HepG2 (cell line): ENCODE data around the gene C9orf78. TPM values are rescaled to one million over a fixed set of nuclear protein-coding genes. Genes with fewer than 3 reads are reported as not detected.

Source experiments
- ATAC-seq: fragments of 200-7000 bp; cut with Tn5 transposase; 3 replicates; pipeline ENCODE4 v1.9.1; 2020; ENCODE audit warnings: mild to moderate bottlenecking, moderate library complexity
- BruUV-seq: library from RNA; stranded (reverse); fragments of 400-500 nt; replicated peaks from 2 replicates; lab custom pipeline; 2021; lab: Mats Ljungman, UMichigan
- CTCF ChIA-PET: fragments of 300-600 bp; formaldehyde crosslinking; extraction: SDS; loops from one replicate; lab custom pipeline; 2021; ENCODE audit warnings: low total read pairs, inconsistent platforms, low intra/inter-chr PET ratio; lab: Yijun Ruan, JAX
- POLR2A ChIA-PET: fragments of 350-600 bp; sonication (Branson Sonifier 250); formaldehyde crosslinking; loops from one replicate; lab custom pipeline; 2020; ENCODE audit warnings: antibody characterized with exemption, inconsistent platforms; lab: Yijun Ruan, JAX
- DNase-seq: peaks from one replicate; pipeline ENCODE4 v3.0.0-alpha.2; 2015; ENCODE audit warnings: low spot score
- FAIRE-seq: peaks from 3 replicates; lab custom pipeline; 2011; peaks lifted over from hg19 to GRCh38; lab: Jason Lieb, UNC
- H2AFZ ChIP-seq: one replicate; pipeline ENCODE4 v1.6.1; 2011; ENCODE audit warnings: low read length, inconsistent platforms
- H3K27ac ChIP-seq: fragments of 300-600 bp; 3 replicates; pipeline ENCODE4 v1.8.0; 2011; ENCODE audit warnings: mixed run types, mild to moderate bottlenecking, mixed read lengths, low read length, inconsistent platforms; ENCODE audit not compliant: insufficient read depth; ENCODE audit errors: extremely low read length
- H3K27me3 ChIP-seq, 2 experiments: fragments of 200-600 bp in 1 of 2; 2 replicates in 1 of 2; 3 replicates in 1 of 2; pipeline versions ENCODE4 v1.6.0 to v1.8.0; 2011; ENCODE audit warnings: low read length in 2 of 2, mild to moderate bottlenecking in 2 of 2, moderate library complexity in 2 of 2, inconsistent platforms in 1 of 2; ENCODE audit not compliant: insufficient read depth in 2 of 2, control insufficient read depth in 1 of 2
- H3K36me3 ChIP-seq, 2 experiments: fragments of 200-600 bp in 1 of 2; replicated peaks in 1 of 2; 2 replicates in 1 of 2; 3 replicates in 1 of 2; pipeline versions ENCODE4 v1.5.1 to v1.8.0; 2011; ENCODE audit warnings: low read length in 2 of 2, inconsistent platforms in 1 of 2; ENCODE audit not compliant: insufficient read depth in 2 of 2, control insufficient read depth in 1 of 2
- H3K4me1 ChIP-seq: 2 replicates; pipeline ENCODE4 v1.5.1; 2012; ENCODE audit warnings: low read length, inconsistent platforms; ENCODE audit not compliant: insufficient read depth
- H3K4me2 ChIP-seq: 2 replicates; pipeline ENCODE4 v1.6.0; 2011; ENCODE audit warnings: low read depth, low read length, inconsistent platforms
- H3K4me3 ChIP-seq, 3 experiments: fragments of 200-600 bp in 1 of 3; sonication (generic), shearing (Covaris generic) in 1 of 3; replicated peaks in 1 of 3; 2 replicates each; pipeline ENCODE4 v1.5.1; 2011 to 2016; ENCODE audit warnings: low read length in 3 of 3, inconsistent platforms in 2 of 3, low read depth in 2 of 3, mild to moderate bottlenecking in 2 of 3, control low read depth in 1 of 3, mixed read lengths in 1 of 3; ENCODE audit not compliant: insufficient read depth in 1 of 3
- H3K79me2 ChIP-seq: one replicate; pipeline ENCODE4 v1.6.1; 2011; ENCODE audit warnings: low read length, inconsistent platforms; ENCODE audit not compliant: insufficient read depth
- H3K9ac ChIP-seq: 2 replicates; pipeline ENCODE4 v1.6.0; 2011; ENCODE audit warnings: mild to moderate bottlenecking, low read depth, low read length, inconsistent platforms; ENCODE audit not compliant: insufficient read depth
- H3K9me3 ChIP-seq: 2 replicates; pipeline ENCODE4 v1.5.1; 2012; ENCODE audit warnings: mild to moderate bottlenecking, low read length
- H4K20me1 ChIP-seq: 2 replicates; pipeline ENCODE4 v1.6.0; 2011; ENCODE audit warnings: inconsistent platforms, mild to moderate bottlenecking, low read length, moderate library complexity; ENCODE audit not compliant: insufficient read depth
- GABPA ChIP-seq, 2 experiments: IDR thresholded peaks; 2 replicates each; pipeline ENCODE4 v1.6.1; 2011 to 2016; ENCODE audit warnings: low read depth in 2 of 2, low read length in 1 of 2, missing biosample characterization in 1 of 2, missing genetic modification characterization in 1 of 2
- HHEX ChIP-seq: IDR thresholded peaks from 2 replicates; pipeline ENCODE4 v1.6.1; 2016; ENCODE audit warnings: control low read depth
- KDM5B ChIP-seq: sonication (generic); formaldehyde crosslinking; IDR thresholded peaks from 2 replicates; pipeline ENCODE4 v1.4.0; 2020; ENCODE audit warnings: missing genetic modification reagents, mild to moderate bottlenecking, borderline replicate concordance
- RAD21 ChIP-seq: fragments of 450-650 bp; formaldehyde crosslinking; IDR thresholded peaks from 2 replicates; pipeline ENCODE4 v1.5.0; 2020; ENCODE audit warnings: mild to moderate bottlenecking
- SALL1 ChIP-seq: sonication (generic); formaldehyde crosslinking; IDR thresholded peaks from 2 replicates; pipeline ENCODE4 v1.8.0; 2022; ENCODE audit warnings: mild to moderate bottlenecking, missing genetic modification reagents
- SMC3 ChIP-seq: IDR thresholded peaks from 2 replicates; pipeline ENCODE4 v1.6.1; 2011; ENCODE audit warnings: low read length, improper control_type of control experiment
- XBP1 ChIP-seq: sonication (generic); formaldehyde crosslinking; IDR thresholded peaks from 2 replicates; pipeline ENCODE4 v1.5.0; 2020; ENCODE audit warnings: missing genetic modification reagents
- XRCC5 ChIP-seq: fragments of 200-400 bp; formaldehyde crosslinking; optimal IDR thresholded peaks from 2 replicates; pipeline ENCODE3; 2017; ENCODE audit warnings: mild to moderate bottlenecking, low read length
- ZBTB7A ChIP-seq: sonication (generic); formaldehyde crosslinking; IDR thresholded peaks from 2 replicates; pipeline ENCODE4 v1.8.0; 2022; ENCODE audit warnings: mild to moderate bottlenecking, missing genetic modification reagents
- ZNF121 ChIP-seq: sonication (generic); formaldehyde crosslinking; IDR thresholded peaks from 2 replicates; pipeline ENCODE4 v1.5.0; 2020; ENCODE audit warnings: mild to moderate bottlenecking, missing genetic modification reagents
- WGBS: methylation state at CpG from one replicate; pipeline ENCODE4 v1.1.6; 2017; ENCODE audit warnings: low lambda C conversion rate; 5-methylcytosine and 5-hydroxymethylcytosine counted together
- in situ Hi-C: cut with HindIII; loops from 2 replicates; pipeline ENCODE4 v1.10.0; 2017; ENCODE audit warnings: low pct_unique_long_range_greater_than_20kb; ENCODE audit not compliant: extremely low pct_ligation_motif_present
- intact Hi-C: fragments of 100-400 bp; cut with micrococcal nuclease; formaldehyde crosslinking; loops from one replicate; pipeline ENCODE4 v1.10.0; 2022; ENCODE audit not compliant: unreplicated experiment
- polyA plus RNA-seq, 8 experiments: library from polyadenylated mRNA; depleted of rRNA in 3 of 8; stranded (reverse) in 7 of 8; unstranded in 1 of 8; fragments of >200 nt; fragmentation: Illumina TruSeq in 4 of 8; extraction: Trizol in 4 of 8; gene quantifications; 2 replicates each; pipeline versions ENCODE4 v1.2.1 to v1.2.3, GENCODE V29; 2011 to 2016; ENCODE audit warnings: low read depth in 4 of 8, missing spikeins in 1 of 8, mixed read lengths in 1 of 8; ENCODE audit not compliant: insufficient read depth in 1 of 8
- total RNA-seq, 5 experiments: library from RNA; depleted of rRNA; stranded (reverse); fragments of >200 nt; fragmentation: Illumina TruSeq; extraction: Trizol; gene quantifications; 2 replicates each; pipeline ENCODE4 v1.2.3, GENCODE V29; 2016; ENCODE audit warnings: low read depth in 1 of 5
- TF ChIP-seq, protein P1 (sequence below): sonication (generic); formaldehyde crosslinking; IDR thresholded peaks from 2 replicates; pipeline ENCODE4 v1.5.0; 2020; ENCODE audit warnings: mild to moderate bottlenecking, missing genetic modification reagents, moderate library complexity
- TF ChIP-seq, protein P2 (sequence below): sonication (generic); formaldehyde crosslinking; IDR thresholded peaks from 2 replicates; pipeline ENCODE4 v1.8.0; 2022; ENCODE audit warnings: mild to moderate bottlenecking, missing genetic modification reagents, moderate library complexity
- TF ChIP-seq, protein P3 (sequence below): sonication (generic); formaldehyde crosslinking; IDR thresholded peaks from 2 replicates; pipeline ENCODE4 v1.9.0; 2021; ENCODE audit warnings: missing genetic modification reagents, mild to moderate bottlenecking, borderline replicate concordance
- TF ChIP-seq, protein P4 (sequence below), 2 experiments: sonication (generic) in 1 of 2; formaldehyde crosslinking in 1 of 2; IDR thresholded peaks; 2 replicates each; pipeline versions ENCODE4 v1.4.0 to v1.6.1; 2018 to 2020; ENCODE audit warnings: missing genetic modification reagents in 2 of 2, borderline replicate concordance in 1 of 2, low read depth in 1 of 2, mild to moderate bottlenecking in 1 of 2, missing biosample characterization in 1 of 2

The C9orf78 gene
- total and polyA plus RNA-seq, 2 of the 13 experiments (the other 11 are each of a cell fraction or from before 2014, with no cell fraction given), result 18.4 to 35.5 TPM

DNA sequence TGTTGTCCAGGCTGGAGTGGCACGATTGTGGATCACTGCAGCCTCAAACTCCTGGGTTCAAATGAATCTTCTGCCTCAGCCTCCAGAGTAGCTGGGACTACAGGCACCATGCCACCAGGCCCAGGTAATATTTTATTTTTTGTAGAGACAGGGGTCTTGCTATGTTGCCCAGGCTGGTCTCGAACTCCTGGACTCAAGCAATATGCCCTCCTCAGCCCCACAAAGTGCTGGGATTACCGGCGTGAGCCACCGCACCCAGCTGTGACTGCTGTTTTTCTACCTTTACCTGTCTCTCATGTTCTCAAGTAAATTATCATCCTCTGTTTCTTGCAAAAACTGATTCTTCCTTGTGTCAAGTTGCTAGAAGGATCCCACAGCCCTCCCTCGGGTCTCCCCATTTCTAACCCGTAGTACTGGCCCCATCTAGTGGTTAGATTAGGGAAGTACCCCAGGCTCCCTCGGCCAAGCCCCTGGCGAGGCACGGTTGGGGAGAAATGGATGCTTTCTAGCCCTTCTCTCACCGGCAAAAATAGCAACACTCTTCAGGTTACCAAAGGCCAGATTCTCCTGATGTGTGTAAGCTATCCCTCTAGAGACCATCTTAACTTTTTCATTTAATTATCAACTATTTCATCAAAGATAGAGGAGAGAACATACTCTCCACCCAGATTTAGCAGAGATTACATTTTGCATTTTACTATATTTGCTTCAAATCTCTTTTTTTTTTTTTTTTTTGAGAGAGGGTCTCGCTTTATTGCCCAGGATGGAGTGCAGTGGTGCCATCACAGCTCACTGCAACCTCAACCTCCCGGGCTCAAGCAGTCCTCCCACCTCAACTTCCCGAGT lies 51.3 kb downstream of the C9orf78 start:
- ChIA-PET POLR2A (no interaction called here), CTCF (interaction anchor here (0.8 to 2.5 kb wide), 6 partner anchors 10 to 172 kb away, joined by 3 to 56 read pairs (median 9); partner anchors contain the start of gene ASB6)
- Histone ChIP-seq H3K4me1 (no peaks in the 10 kb centered on the region), H3K27ac (no peak overlapping the region), H3K4me2 (no peak overlapping the region), H3K9me3 (no peaks in the 10 kb centered on the region), H3K36me3 (no peaks in the 10 kb centered on the region), H3K27me3 (peaks cover 3 to 24% of the 10 kb centered on the region in 2 experiments; a peak in 2 of 5 replicates), H4K20me1 (no peaks in the 10 kb centered on the region), H3K79me2 (no peaks in the 10 kb centered on the region), H3K4me3 (no peak overlapping the region), H2AFZ (no peak overlapping the region), H3K9ac (no peak overlapping the region)
- peak; percentile 90 for ATAC-seq
- FAIRE-seq, result peak; percentile 67
- 19% methylated on average over 14 of the region's 14 CpGs for WGBS
- intact Hi-C loops (loop anchor here (1.0 to 5.0 kb wide), 2 partner anchors 46 to 141 kb away; partner anchors contain the start of gene ASB6), in situ Hi-C loops (loop anchor here (5.0 to 10.0 kb wide), 2 partner anchors 46 to 139 kb away; partner anchors contain the start of gene ASB6)
- BruUV-seq, result no TSS peak
- peak; percentile 46 for DNase-seq
- TF ChIP-seq, protein P1, sequence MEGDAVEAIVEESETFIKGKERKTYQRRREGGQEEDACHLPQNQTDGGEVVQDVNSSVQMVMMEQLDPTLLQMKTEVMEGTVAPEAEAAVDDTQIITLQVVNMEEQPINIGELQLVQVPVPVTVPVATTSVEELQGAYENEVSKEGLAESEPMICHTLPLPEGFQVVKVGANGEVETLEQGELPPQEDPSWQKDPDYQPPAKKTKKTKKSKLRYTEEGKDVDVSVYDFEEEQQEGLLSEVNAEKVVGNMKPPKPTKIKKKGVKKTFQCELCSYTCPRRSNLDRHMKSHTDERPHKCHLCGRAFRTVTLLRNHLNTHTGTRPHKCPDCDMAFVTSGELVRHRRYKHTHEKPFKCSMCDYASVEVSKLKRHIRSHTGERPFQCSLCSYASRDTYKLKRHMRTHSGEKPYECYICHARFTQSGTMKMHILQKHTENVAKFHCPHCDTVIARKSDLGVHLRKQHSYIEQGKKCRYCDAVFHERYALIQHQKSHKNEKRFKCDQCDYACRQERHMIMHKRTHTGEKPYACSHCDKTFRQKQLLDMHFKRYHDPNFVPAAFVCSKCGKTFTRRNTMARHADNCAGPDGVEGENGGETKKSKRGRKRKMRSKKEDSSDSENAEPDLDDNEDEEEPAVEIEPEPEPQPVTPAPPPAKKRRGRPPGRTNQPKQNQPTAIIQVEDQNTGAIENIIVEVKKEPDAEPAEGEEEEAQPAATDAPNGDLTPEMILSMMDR (CRISPR knock-in tag), result peak; percentile 89
- no peak for TF ChIP-seq KDM5B
- TF ChIP-seq, protein P2, sequence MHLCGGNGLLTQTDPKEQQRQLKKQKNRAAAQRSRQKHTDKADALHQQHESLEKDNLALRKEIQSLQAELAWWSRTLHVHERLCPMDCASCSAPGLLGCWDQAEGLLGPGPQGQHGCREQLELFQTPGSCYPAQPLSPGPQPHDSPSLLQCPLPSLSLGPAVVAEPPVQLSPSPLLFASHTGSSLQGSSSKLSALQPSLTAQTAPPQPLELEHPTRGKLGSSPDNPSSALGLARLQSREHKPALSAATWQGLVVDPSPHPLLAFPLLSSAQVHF (CRISPR knock-in tag), result no peak
- peak; percentile 34; the same call in 1 of the 2 replicates for TF ChIP-seq SALL1 (CRISPR knock-in tag)
- TF ChIP-seq HHEX (CRISPR knock-in tag), result no peak
- TF ChIP-seq, protein P3, sequence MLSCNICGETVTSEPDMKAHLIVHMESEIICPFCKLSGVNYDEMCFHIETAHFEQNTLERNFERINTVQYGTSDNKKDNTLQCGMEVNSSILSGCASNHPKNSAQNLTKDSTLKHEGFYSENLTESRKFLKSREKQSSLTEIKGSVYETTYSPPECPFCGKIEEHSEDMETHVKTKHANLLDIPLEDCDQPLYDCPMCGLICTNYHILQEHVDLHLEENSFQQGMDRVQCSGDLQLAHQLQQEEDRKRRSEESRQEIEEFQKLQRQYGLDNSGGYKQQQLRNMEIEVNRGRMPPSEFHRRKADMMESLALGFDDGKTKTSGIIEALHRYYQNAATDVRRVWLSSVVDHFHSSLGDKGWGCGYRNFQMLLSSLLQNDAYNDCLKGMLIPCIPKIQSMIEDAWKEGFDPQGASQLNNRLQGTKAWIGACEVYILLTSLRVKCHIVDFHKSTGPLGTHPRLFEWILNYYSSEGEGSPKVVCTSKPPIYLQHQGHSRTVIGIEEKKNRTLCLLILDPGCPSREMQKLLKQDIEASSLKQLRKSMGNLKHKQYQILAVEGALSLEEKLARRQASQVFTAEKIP (CRISPR knock-in tag), result no peak
- no peak for TF ChIP-seq GABPA (IDR thresholded peaks at IDR 0.05; ENCODE audit: low read depth, low read length)
- TF ChIP-seq GABPA (CRISPR knock-in tag; IDR thresholded peaks at IDR 0.05; ENCODE audit: low read depth), result 0 out of 2 replicates have a peak, but pooled peaks have one; percentile 12
- TF ChIP-seq, protein P4, sequence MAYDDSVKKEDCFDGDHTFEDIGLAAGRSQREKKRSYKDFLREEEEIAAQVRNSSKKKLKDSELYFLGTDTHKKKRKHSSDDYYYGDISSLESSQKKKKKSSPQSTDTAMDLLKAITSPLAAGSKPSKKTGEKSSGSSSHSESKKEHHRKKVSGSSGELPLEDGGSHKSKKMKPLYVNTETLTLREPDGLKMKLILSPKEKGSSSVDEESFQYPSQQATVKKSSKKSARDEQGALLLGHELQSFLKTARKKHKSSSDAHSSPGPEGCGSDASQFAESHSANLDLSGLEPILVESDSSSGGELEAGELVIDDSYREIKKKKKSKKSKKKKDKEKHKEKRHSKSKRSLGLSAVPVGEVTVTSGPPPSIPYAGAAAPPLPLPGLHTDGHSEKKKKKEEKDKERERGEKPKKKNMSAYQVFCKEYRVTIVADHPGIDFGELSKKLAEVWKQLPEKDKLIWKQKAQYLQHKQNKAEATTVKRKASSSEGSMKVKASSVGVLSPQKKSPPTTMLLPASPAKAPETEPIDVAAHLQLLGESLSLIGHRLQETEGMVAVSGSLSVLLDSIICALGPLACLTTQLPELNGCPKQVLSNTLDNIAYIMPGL (CRISPR knock-in tag; IDR thresholded peaks at IDR 0.05; ENCODE audit: borderline replicate concordance in 1 of 2, low read depth in 1 of 2), result 0 out of 4 replicates have a peak, but pooled peaks of 1 of the 2 experiments have one; percentile 26
- TF ChIP-seq SMC3, result peak; percentile 95
- TF ChIP-seq RAD21 (CRISPR knock-in tag), result peak; percentile 85
- no peak for TF ChIP-seq ZBTB7A
- TF ChIP-seq ZNF121 (CRISPR knock-in tag), result peak; percentile 82
- TF ChIP-seq XRCC5, result peak; percentile 61
- TF ChIP-seq XBP1, result no peak
